Stimulated activated CD8-positive, alpha-beta memory T cell treated with anti-CD3 and anti-CD28 coated beads, Interleukin-7, amount 100 ng/mL, for 4 hours (primary cell): ENCODE data around the gene UBE2I.
"Not testable (repeated sequence)": the region's sequence is repeated elsewhere in the genome, so short reads cannot be mapped to it uniquely, and the experiment has no call there.

ENCODE experiments used
- DNase-seq, 2 donors: peaks; one replicate each; pipeline ENCODE4 v3.0.0-alpha.2; 2020; ENCODE audit warnings: low read depth in 2 of 2

Gene UBE2I

DNA sequence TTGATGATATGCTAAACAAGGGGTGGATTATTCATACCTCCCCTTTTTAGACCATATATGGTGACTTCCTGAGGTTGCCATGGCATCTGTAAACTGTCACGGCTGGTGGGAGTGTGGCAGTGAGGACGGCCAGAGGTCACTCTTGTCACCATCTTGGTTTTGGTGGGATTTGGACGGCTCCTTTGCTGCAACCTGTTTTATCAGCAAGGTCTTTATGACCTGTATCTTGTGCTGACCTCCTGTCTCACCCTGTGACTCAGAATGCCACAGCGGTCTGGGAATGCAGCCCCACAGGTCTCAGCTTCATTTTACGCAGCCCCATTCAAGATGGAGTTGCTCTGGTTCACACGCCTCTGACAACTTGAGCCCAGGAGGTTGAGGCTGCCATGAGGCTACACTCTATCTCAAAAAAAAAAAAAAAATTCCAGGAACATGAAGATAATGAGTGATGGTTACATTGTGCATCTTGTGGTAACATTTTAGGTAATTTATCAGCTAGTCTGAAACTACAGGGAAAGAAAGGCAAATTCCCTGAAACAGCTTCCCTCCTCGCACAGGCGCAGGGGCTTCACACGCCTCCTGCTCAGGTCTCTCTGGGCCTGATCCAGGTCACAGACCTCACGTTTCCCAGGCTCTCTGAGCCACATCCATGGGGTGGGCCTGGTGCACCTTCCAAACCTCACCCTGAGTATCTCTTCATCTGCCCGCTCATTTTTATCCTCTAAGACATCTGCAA, 15.3 kb upstream of the UBE2I start:
- DNase-seq: no peak

DNA sequence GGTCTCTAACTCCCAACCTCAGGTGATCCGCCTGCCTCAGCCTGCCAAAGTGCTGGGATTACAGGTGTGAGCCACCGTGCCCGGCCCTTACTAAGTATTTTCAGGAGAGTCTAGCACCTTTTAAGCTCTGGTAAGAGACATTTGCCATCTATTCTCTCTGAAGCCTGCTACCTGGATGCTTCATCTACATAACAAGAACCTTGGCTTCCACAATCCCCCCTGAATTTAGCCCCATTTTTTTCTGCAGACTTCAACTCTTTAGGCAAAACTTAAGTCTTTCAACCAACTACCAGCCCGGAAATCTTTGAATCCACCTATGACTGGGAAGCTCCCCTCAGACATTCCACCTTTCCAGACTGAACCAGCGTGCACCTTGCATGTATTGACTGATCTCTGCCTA, 14.0 kb upstream of the UBE2I start:
- DNase-seq: no peak

DNA sequence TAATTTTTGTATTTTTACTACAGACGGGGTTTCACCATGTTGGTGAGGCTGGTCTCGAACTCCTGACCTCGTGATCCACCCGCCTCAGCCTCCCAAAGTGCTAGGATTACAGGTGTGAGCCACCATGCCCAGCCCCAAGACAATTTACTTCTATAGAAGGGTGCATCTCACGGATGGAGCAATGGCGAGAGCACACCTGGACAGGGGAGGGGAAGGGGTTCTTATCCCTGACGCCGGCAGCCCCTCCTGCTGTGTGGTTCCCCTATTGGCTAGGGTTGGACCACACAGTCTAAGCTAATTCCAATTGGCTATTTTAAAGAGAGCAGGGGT, 12.8 kb upstream of the UBE2I start:
- DNase-seq: not testable (repeated sequence)

DNA sequence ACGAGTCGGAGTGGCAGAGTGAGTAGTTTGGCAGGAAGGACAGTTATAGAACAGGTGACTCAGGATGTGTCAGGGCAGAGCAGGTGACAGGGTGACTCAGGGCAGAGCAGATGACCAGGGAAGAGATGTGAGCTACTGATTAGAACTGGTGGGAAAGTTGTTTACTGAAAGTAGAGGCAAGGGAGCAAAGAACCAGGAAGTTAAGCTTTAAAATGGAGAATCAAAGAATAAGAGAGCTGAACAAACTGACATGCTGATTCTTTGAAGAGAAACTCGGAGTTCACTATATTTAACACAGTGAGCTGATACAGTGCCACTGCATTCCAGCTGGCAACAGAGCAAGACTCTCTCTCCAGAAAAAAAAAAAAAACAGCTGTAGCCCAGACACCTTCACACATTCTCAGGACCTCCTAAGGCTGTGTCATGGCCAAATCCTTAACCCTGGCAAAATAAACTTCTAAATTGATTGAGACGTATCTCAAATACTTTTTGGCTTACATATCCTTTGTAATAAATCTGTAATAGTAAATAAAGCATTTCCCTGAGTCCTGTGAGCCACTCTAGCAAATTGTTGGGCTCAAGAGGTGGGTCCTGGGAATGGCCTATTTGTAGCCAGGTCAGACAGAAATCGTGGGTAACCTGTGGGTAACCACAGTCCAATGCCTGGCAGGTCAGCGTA, 12.3 kb upstream of the UBE2I start:
- no peak for DNase-seq

DNA sequence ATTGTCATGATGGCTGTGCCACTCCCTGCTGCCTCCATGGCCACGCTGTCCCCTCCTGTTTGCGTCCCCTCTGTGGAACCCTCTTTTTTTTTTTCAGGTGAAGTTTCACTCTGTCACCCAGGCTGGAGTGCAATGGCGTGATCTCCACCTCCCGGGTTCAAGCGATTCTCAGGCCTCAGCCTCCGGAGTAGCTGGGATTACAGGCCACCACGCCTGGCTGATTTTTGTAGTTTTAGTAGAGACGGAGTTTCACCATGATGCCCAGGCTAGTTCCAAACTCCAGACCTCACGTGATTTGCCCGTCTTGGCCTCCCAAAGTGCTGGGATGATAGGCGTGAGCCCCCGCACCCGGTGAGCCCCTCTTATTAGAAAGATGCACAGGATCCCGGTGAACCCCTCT, 11.0 kb upstream of the UBE2I start:
- no peak for DNase-seq

DNA sequence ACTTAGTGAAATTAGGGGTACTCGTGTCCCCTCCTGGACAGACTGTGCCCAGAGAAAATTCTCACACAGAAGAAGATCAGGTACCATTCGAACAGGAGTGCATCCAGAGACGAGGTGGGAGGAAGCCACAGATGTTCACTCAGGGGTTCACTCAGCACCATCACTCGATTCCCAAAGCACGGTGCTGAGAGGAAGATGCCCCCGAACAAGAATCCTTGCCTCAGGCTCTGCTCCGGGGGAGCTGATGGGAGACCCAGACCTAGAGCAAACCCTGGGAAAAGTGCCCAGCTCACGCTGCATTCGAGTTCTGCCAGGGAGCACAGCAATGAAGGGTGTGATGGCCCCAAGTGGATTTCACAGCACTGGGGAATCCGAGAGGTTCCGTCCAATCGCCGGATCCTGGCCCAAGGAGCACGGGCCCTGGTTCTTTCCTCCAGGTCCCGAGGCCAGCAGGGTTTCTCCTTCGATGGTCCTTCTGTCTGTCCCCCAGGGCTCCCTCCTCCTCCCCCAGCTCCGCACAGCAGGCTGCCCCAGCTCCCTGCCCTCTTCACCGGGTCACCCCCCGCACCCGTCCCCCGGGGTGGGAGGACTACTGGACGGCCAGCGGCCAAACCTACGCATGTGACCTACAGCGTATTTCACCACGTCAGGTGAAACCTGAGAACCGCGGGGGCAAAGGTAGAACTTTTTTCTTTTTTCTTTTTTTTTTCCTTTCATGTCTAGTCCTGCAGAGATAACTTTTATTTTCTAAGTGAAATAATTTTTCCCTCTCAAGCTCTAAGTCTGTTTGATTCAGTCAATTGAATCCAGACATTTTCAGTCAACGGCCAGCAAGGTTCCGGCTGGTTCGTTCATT, 10.2 kb upstream of the UBE2I start:
- DNase-seq: no peak

DNA sequence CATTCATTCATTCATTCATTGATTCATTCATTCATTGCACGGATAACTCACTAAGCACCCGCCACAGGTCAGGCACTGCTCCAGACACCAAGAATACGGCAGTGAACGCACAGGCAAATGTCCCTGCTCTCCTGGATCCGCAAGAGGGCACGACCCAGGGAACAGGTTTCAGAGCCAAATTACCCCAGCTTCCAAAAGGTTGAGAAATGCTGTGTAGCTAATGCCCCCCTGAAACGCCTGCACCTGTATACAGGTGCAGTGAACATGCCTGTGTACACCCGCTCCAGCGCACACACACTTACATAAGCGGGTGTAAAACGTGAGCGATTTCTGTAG, 9.6 kb upstream of the UBE2I start:
- DNase-seq: no peak

DNA sequence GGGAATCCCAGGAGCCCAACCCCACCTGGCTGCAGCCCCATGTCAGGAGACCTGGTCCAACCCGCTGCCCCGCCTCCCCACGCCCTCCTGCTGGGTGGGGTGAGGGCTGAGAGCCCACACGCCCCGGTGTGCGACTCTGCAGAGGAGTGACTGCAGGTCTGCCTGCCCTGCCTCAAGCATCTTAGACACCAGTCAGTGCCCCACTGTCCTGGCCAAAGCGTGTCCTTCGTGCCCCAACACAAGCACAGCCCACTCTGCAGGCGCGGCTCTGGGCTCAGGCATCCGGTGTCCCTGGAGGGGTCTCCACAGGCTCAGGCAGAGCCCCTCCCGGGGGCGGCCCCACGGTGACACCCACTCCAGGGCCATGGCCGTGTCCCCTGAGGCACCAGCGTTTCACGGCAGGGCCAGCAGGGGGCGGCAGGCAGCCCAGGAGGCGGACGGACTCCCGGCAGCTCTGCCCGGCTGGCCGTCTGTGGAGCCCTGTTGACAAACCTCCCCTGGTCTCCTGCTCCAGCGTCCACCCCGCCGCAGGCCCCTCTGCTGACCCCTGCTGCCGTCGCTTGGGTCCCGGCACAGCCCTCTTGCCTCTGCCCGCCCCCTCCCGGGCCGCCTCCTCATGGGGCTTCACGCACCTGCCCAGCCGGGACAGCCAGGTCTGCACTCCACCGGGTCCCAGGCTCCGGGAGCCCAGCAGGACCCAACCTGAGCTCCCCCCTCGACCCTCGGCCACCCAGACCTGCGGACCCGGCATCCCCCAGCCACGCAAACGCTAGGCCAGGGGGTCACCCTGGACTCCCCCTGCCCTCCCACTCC, 8.6 kb upstream of the UBE2I start:
- DNase-seq: peak; percentile 43 to 65

DNA sequence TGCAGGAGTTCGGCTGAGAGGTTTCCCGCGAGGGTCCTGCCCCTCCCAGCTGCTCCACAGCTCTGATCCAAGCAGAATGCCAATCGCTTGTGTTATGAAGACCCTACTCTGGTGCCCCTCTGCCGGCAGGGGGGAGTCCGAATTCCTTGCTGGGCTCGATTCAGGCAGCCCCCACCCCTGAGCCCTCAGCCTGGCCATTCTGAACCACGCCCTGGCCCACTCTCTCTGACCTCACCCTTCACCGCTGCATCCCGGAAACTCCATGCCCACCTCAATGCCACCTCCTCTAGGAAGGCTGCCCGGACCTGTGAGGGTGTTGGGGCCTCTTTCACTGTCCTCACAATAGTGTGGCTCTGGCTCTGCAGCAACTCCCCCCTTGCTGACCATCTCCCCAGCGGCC, 7.9 kb upstream of the UBE2I start:
- no peak for DNase-seq

DNA sequence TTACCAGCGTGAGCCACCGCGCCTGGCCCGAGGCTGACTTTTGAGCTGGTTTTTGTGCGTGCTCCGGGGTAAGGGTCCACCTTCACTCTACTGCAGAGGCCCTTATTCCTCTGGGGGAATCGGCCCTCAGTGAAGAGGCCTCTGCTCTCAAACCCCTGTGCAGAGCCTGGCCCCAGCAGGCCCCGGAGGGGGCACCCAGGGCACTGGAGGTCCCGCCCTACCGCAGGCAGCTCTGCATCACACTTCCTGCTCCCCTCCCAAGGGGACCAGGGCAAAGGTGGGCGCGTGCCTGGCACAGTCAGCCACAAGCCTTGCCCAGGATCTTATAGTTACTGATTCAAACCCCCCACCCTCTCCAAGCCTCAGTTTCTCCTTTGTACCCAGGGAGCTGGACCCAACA, 3.6 kb upstream of the UBE2I start:
- no peak for DNase-seq

DNA sequence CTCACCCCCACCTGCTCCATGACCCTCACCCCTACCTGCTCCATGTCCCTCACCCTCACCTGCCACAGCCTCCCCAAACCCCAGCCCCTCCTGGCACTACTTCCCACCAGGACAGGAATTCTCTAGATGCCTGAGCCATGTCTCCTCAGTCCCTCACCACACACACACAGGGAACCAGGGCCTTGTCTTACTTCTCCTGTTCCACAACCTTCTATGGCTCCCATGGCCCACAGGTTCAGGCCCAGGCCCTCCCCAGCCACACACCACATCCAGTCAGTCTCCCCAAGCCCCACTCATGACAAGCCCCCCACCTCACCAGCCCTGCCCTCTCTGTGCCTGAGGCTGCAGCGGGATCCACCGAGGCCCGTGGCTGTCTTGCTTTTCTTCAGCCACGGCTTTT, 3.1 kb upstream of the UBE2I start:
- no peak for DNase-seq

DNA sequence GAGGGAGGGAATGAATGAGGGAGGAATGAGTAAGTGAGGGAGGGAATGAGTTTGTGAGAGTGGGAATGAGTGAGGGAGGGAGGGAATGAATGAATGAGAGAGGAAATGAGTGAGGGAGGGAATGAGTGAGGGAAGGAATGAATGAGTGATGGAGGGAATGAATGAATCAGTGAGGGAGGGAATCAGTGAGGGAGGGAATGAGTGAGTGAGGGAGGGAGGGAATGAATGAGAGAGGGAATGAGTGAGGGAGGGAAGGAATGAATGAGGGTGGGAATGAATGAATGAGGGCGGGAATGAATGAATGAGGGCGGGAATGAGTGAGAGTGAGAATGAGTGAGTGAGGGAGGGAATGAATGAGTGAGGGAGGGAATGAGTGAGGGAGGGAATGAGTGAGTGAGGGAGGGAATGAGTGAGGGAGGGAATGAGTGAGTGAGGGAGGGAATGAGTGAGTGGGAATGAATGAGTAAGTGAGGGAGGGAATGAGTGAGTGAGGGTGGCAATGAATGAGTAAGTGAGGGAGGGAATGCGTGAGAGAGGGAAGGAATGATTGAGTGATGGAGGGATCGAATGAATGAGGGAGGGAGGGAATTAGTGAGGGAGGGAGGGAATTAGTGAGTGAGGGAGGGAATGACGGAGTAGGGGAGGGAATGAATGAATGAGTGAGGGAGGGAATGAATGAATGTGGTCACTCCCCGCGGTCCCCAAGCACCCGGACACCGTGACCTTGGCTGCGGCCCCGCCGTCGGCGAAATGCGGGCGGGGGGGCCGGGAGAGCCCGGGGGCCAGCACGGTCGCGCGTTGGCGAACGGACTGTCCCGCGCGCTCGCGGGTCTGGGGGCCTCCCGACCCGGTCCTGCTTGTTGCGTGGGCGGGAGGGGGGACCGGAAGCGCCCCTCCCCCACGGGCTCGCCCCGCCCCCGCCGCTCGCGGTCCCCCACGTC, 1.1 kb upstream of the UBE2I start:
- no peak for DNase-seq

DNA sequence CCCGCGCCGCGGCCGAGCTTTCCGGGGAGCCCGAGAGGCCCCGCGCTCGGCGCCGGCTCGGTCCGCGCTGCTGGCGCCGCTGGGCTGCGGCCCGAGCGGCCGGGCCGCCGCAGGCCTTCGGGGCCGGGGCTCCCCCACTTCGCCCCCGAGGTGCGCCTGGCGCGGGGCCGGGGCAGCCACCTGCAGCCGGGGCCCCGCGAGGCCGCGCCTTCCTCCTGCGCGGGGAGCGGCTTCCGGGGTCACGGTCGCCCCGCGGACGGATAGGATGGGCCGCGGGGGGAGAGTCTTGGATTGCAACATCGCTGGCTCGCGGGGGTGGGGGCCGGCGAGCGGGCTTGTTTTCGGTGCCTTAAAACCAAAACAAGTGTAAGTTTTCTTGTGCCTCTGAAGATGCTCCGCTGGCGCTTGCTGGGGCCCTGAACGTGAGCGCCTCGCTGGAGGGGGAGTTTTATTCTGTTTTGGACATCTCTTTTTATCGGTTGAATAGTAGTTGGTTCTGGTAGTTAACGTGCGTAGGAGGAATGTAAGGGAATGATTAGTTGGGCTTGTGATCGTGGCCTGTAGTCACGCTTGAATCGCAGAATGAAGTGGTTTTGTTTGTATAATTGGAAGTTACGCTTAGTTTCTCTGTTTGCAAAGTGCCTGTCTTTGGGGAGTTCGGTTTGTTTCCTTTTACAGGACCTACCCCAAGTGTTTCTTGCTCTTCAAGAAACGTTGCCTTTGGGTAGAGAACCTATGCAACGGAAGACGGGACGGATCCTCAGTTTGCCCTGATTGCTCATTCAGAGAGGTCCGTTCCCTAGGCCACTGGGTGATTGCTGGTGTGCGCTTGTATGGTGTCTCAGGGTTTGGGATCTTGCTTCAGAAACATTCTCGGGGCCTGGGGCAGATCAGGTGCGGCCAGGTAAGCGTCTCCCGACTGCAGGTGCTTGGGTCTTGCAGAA, 724 bp downstream of the UBE2I start:
- DNase-seq: peak; percentile 26 to 62

DNA sequence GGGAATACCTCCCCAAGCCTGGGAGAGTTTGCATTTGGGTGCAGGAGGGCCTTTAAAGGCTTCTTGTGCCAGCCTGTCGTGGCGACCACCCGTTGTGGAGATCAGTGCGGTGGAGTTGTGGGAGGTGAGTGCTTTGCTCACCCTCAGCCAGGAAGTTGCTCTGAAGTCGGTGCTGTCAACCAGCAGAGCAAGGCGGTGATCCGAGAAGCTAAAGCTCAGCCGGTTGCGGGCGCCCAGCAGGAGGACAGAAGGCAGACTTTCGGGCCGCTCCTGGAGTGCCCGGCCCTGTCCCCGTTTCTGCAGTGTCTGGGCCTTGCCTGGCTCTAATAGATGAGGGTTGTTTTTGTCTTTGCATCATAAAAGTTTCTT, 1.4 kb downstream of the UBE2I start:
- DNase-seq: no peak

DNA sequence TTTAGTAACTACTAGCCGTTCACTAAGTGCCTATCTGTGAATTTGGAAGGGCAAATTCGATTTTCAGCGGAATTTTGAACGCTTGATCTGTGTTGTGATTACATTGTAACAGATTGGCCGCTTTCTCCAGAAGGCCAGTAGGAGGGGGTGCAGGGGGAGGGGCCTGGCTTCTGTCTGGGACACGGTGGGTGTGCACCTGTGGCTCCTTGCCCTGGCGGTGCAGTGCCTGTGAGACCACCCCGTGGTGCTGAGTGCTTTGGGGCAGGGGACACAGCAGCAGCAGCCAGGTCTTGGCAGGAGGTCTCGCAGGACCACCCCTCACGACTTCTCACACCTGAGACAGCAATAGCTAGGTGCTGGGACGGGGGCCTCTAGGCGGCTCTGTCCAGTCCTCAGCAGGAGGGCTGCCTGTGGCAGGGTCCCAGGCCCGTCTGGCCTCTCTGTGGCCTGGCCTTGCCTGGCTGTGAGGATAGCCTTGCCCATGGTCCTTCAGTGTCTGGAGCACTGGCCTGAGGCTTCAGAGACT, 1.8 kb downstream of the UBE2I start:
- DNase-seq: no peak

DNA sequence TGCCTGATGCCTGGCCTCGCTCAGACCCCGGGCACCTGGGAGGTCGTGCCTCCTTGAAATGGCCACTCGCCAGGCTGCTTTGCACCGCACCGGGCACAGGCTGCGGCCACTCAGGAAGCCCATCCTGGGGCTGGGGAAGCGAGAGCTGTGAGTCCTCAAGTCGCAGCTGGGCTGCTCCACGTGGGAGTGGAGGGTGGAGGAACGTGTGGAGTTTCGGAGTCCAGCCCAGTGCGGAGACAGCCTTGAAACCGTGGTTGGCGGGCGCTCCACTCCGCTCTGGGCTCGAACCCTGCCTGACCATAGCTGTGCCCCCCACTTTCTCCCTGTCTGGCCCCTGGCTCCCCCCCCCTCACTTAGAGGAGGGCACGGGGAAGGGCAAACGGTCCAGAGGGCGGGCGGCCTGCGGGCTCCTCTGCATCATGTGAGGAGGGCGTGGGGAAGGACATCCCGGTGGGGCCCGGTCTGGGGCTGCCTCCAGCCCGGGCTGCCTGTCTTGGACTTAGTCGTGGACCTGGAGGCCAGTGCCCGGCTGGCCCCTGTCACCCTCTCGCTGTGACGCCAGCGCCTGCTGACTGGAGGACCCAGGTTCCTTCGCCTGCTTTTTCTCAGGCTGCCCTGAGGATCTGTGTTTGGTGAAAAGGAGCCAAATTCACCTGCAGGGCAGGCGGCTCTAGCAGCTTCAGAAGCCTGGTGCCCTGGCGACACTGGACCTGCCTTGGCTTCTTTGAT, 2.5 kb downstream of the UBE2I start:
- no peak for DNase-seq

DNA sequence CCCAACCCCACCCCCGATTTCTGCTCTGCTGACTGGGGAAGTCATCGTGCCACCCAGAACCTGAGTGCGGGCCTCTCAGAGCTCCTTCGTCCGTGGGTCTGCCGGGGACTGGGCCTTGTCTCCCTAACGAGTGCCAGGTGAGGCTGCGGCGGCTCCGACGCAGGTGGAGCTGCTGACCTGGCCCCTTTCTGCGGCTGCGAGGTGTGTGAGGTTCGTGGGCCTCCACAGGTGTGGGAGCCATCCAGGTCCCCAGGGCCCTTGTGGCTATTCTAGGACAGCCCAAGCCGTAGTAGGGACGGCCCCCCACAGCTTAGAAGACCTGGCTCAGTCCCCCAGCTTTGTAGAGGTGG, 3.0 kb downstream of the UBE2I start:
- no peak for DNase-seq

DNA sequence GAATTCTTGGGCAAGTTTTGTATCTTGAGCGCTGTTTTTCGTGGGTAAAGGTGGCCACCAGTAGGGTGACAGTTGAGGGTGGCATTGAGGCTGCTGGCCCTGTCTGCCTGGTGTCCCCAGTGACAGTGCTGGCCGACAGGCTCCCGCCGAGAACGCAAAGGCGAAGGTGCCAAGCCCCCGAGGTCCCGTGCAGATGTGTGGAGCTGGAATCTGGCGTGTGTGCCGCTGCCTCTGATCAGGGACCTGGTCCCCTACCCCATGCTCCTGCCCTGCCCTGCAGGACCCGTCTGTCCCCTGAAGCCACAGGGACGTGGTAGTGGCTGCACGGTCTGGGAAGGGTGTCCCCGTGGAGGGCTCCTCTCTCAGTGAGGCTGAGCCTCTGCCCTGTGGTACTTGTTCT, 3.5 kb downstream of the UBE2I start:
- no peak for DNase-seq

DNA sequence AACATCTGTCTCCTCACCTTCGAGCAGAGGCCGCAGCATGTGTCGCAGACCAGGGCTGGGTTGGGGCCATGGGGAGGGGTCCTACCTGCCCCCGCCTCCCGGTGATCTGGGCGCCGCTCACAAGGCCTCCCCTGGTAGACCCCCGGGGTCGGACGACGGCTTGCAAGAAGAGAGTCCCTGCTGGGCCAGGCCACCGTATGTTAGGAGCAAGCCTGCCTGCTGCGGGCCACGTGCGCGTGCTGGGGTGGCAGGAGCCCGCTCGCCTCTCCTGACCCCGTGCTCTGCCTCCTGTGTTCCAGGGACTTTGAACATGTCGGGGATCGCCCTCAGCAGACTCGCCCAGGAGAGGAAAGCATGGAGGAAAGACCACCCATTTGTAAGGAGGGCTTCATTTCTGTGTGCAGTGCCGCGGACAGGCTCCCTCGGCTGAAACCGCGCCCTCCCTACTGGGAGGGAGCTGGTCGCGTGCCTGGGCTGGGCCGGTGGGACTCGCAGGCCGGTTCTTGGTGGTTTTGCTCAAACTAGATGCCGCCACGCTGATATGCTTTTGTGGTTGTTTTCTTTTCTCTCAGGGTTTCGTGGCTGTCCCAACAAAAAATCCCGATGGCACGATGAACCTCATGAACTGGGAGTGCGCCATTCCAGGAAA, 4.4 kb downstream of the UBE2I start:
- DNase-seq: no peak
